Measurements from ENCODE around the gene TTC22. TPM values are rescaled to one million over a fixed set of nuclear protein-coding genes. Genes with fewer than 3 reads are reported as not detected.

Gene TTC22
- total RNA-seq, 1 donor from 2014 or later, result not detected

DNA sequence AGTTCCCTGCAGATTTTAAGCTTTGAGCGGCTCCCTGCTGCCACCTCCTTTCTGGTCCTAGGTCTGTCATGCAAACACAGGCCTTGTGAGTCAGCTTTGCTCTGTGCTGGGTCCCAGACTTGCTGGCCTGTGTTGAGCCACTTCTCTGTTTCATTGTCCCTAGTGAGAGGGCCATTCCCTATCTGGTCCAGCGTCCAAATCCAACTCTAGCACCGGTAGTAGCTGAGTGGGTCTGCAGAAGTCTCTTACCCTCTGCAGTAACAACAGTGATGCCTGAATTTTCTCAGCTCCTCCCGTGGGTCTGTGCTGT lies 5.8 kb downstream of the TTC22 start:
- no peaks in the 10 kb centered on the region for H3K9me3 Mint-ChIP-seq
- H3K36me3 Mint-ChIP-seq (ENCODE audit: low read depth), result no peaks in the 10 kb centered on the region
- H3K4me3 Mint-ChIP-seq, result no peak overlapping the region
- H3K27ac Mint-ChIP-seq (ENCODE audit: unreplicated experiment), result peak overlapping the region; percentile 59
- TF ChIP-seq, protein P1, sequence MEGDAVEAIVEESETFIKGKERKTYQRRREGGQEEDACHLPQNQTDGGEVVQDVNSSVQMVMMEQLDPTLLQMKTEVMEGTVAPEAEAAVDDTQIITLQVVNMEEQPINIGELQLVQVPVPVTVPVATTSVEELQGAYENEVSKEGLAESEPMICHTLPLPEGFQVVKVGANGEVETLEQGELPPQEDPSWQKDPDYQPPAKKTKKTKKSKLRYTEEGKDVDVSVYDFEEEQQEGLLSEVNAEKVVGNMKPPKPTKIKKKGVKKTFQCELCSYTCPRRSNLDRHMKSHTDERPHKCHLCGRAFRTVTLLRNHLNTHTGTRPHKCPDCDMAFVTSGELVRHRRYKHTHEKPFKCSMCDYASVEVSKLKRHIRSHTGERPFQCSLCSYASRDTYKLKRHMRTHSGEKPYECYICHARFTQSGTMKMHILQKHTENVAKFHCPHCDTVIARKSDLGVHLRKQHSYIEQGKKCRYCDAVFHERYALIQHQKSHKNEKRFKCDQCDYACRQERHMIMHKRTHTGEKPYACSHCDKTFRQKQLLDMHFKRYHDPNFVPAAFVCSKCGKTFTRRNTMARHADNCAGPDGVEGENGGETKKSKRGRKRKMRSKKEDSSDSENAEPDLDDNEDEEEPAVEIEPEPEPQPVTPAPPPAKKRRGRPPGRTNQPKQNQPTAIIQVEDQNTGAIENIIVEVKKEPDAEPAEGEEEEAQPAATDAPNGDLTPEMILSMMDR (conservative IDR thresholded peaks at IDR 0.05), result no peak
- H3K27me3 Mint-ChIP-seq (ENCODE audit: low read depth), result peaks cover 17% of the 10 kb centered on the region
- DNase-seq (ENCODE audit: low read depth, low spot score), result no peak
- peaks cover 5% of the 10 kb centered on the region for H3K4me1 Mint-ChIP-seq

DNA sequence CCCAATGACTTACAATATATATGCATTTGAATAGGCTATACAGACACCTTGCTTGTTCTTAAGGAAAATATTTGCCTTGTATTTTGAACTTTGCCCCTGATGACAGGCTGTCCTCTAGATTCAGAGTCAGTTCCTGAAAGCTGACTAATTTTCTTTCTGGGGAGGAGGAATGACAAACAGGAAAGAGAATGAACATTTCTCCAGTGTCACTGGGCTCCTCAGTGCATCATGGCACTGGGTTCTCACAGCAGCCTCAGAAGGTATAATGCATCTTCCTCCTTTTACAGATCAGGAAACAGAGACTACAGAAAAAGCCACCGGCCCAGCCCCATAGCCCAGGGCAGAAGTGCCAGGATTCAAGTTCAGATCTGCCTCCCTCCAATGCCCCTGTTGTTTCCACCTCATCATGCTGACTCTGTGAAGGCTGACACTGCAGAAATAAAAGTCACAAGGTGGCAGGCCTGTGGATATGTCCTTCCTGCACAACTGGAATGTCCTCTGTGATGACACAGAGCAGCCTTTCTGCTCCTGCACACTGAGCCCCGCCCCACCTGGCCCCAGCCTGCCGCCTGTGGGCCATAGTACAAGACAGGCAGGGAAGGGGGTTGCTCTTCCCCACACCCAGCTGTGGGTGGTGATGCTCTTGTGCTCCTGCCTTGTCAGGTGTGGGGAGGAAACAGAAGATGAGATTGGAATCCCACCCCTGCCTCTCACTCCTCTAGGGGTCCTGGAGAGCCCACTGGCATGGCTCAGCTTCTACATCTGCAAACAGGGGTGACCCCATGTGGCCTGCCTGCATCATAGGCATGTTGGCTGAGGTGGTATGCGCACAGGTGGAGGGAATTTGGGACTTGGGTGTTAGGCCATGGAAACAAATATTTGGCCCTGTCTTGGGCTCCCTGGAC lies 6.4 kb downstream of the TTC22 start:
- no peak for DNase-seq (ENCODE audit: low read depth, low spot score)
- H3K27me3 Mint-ChIP-seq (ENCODE audit: low read depth), result peaks cover 17% of the 10 kb centered on the region
- peak overlapping the region; percentile 27 for H3K27ac Mint-ChIP-seq (ENCODE audit: unreplicated experiment)
- peaks cover 5% of the 10 kb centered on the region for H3K4me1 Mint-ChIP-seq
- TF ChIP-seq, protein P1 (conservative IDR thresholded peaks at IDR 0.05), result no peak
- no peaks in the 10 kb centered on the region for H3K9me3 Mint-ChIP-seq
- no peaks in the 10 kb centered on the region for H3K36me3 Mint-ChIP-seq (ENCODE audit: low read depth)
- H3K4me3 Mint-ChIP-seq, result no peak overlapping the region

DNA sequence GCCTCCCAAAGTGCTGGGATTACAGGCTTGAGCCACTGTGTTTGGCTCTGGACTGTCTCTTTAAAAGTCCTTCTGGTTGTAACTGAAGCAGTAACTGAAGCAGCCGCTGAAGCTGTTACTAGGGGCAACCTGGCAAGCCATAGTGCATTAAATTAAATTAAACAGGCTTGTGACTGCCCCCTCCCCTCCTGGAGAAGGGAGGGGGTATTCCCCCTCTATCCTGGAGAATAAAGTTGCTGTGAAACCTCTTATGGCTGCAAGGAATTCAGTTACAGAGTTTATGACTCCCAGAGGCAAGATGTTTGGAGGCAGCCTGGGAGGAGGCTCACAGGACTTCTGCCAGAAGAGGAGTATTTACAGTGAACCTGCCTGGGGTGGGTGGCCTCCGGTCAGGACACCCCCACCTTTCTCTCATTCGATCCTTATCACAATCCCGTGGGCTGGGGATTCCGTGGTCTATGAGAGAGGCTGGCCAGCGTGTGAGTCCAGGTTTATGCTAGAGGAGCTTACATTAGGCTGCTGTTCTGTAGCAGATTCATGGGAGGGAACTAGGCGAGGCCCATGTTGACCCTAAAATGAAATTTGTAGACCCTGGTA lies 8.3 kb downstream of the TTC22 start:
- DNase-seq (ENCODE audit: low read depth, low spot score), result no peak
- Mint-ChIP-seq H3K4me3 (no peak overlapping the region), H3K4me1 (peaks cover 5% of the 10 kb centered on the region), H3K27ac (ENCODE audit: unreplicated experiment) (peak overlapping the region; percentile 71), H3K36me3 (ENCODE audit: low read depth) (no peaks in the 10 kb centered on the region), H3K27me3 (ENCODE audit: low read depth) (peaks cover 24% of the 10 kb centered on the region), H3K9me3 (no peaks in the 10 kb centered on the region)
- TF ChIP-seq, protein P1 (conservative IDR thresholded peaks at IDR 0.05), result no peak

DNA sequence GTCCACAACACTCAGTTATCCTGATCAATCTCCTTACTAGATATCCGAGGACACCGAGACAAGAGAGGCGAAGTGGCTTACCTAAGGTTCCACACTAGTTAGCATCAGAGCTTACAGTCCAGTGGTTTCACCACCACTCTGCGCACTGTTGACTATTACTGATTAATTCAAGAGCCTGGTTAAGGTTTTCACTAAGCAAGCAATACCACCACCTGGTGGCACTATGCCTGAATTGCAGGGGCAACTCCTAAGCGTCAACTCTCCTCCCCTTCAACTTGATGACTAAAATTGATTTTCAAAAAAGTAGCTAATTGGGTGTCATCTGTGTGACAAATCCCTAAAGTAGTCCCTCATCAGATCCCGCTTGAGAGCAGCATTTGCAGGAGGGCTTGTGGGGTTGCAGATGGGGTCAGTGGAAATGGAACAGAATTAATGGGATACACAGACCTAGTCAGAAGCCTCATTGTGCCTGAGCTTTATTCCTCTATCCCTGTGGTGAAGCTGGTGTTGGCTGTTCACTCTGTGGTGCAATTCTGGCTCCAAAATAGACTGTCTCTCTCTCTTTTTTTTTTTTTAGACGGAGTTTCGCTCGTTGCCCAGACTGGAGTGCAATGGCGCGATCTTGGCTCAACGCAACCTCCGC lies 9.1 kb downstream of the TTC22 start:
- TF ChIP-seq, protein P1 (conservative IDR thresholded peaks at IDR 0.05), result peak; percentile 75
- H3K36me3 Mint-ChIP-seq (ENCODE audit: low read depth), result no peaks in the 10 kb centered on the region
- peak; percentile 54 for DNase-seq (ENCODE audit: low read depth, low spot score)
- H3K9me3 Mint-ChIP-seq, result no peaks in the 10 kb centered on the region
- peaks cover 22% of the 10 kb centered on the region for H3K27me3 Mint-ChIP-seq (ENCODE audit: low read depth)
- no peak overlapping the region for H3K4me3 Mint-ChIP-seq
- peak overlapping the region; percentile 71 for H3K27ac Mint-ChIP-seq (ENCODE audit: unreplicated experiment)
- H3K4me1 Mint-ChIP-seq, result peaks cover 5% of the 10 kb centered on the region

DNA sequence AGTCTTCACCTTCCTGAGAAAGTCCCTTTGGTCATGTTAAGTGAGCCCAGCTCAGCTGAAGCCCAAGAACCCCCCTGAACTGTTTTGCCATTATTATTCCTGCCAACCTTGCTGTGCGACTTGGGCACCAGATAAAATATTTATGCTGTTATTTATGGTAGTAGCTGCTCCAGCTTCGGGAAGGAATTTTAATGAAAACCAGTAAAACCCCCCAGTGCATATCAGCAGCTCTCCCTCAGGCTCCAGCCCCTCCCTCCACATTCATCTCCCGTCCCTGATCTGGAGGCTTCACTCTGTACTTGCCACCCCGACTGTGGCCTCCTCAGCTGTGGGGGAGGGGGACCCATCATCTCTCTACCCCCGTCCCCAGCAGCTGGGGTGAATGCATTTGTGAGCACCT lies 12.7 kb downstream of the TTC22 start:
- no peak for DNase-seq (ENCODE audit: low read depth, low spot score)
- Mint-ChIP-seq H3K27ac (ENCODE audit: unreplicated experiment) (peak overlapping the region; percentile 12), H3K27me3 (ENCODE audit: low read depth) (peaks cover 27% of the 10 kb centered on the region), H3K4me3 (no peak overlapping the region), H3K4me1 (peaks cover 5% of the 10 kb centered on the region), H3K36me3 (ENCODE audit: low read depth) (no peaks in the 10 kb centered on the region), H3K9me3 (no peaks in the 10 kb centered on the region)
- TF ChIP-seq, protein P1 (conservative IDR thresholded peaks at IDR 0.05), result no peak
